ENCODE results near the gene RAB5IF. TPM values are rescaled to one million over a fixed set of nuclear protein-coding genes. Genes with fewer than 3 reads are reported as not detected.
"Not testable (repeated sequence)": the region's sequence is repeated elsewhere in the genome, so short reads cannot be mapped to it uniquely, and the experiment has no call there.

The RAB5IF gene
- total RNA-seq = 100 to 1,000 TPM; 108 to 109 TPM

- H3K9me3 Mint-ChIP-seq (ENCODE audit: insufficient read depth) = no peaks in the 10 kb centered on the region
- CTCF ChIA-PET = interaction anchor here (0.6 to 4.1 kb wide), 31 partner anchors 9 to 292 kb away, joined by 3 to 75 read pairs (median 6); partner anchors contain the start of genes DSN1, MYL9, SLA2 and TGIF2
- ATAC-seq = peak; percentile 95
- DNase-seq = peak; percentile 100
- POLR2A ChIA-PET = interaction anchor here (0.7 to 4.0 kb wide), 21 partner anchors 10 to 277 kb away, joined by 3 to 70 read pairs (median 4); partner anchors contain the start of genes DSN1, SLA2 and TGIF2
- H3K4me1 Mint-ChIP-seq (ENCODE audit: low read depth) = peaks cover 28% of the 10 kb centered on the region
- peaks cover 42% of the 10 kb centered on the region for H3K36me3 Mint-ChIP-seq (ENCODE audit: low read depth)
- H3K27ac Mint-ChIP-seq = peak within 1 kb of the TSS; percentile 98
- no peaks in the 10 kb centered on the region for H3K27me3 Mint-ChIP-seq (ENCODE audit: low read depth)
- H3K4me3 Mint-ChIP-seq = peak within 1 kb of the TSS; percentile 98
Observed at GRCh38 chr20:36605399-36606157, at the start of gene RAB5IF. Gene RAB5IF (plus strand): TSS chr20:36605779. CDS start chr20:36605952, 173 bp downstream.

GRCh38 chr20:36562724-36563123 is 42.9 kb upstream of the RAB5IF start:
- Mint-ChIP-seq H3K36me3 (ENCODE audit: low read depth) (peaks cover 14% of the 10 kb centered on the region), H3K27ac (no peak overlapping the region), H3K4me3 (no peak overlapping the region), H3K9me3 (ENCODE audit: insufficient read depth) (no peaks in the 10 kb centered on the region), H3K27me3 (ENCODE audit: low read depth) (no peaks in the 10 kb centered on the region), H3K4me1 (ENCODE audit: low read depth) (peaks cover 4% of the 10 kb centered on the region)
- no peak for DNase-seq
- POLR2A ChIA-PET = interaction anchor here (1.9 kb wide), 1 partner anchor 10 kb away, joined by 5 read pairs; the partner anchor contains the start of gene TGIF2
- ATAC-seq = no peak
- CTCF ChIA-PET = no interaction called here

- peaks cover 14% of the 10 kb centered on the region for H3K36me3 Mint-ChIP-seq (ENCODE audit: low read depth)
- no peak overlapping the region for H3K4me3 Mint-ChIP-seq
- no peaks in the 10 kb centered on the region for H3K27me3 Mint-ChIP-seq (ENCODE audit: low read depth)
- CTCF ChIA-PET = no interaction called here
- ATAC-seq = no peak
- no peak for DNase-seq
- H3K9me3 Mint-ChIP-seq (ENCODE audit: insufficient read depth) = no peaks in the 10 kb centered on the region
- peak overlapping the region; percentile 29 for H3K27ac Mint-ChIP-seq
- POLR2A ChIA-PET = no interaction called here
- H3K4me1 Mint-ChIP-seq (ENCODE audit: low read depth) = peaks cover 4% of the 10 kb centered on the region
Observed at GRCh38 chr20:36563374-36563773, 42.2 kb upstream of the RAB5IF start.

- peaks cover 14% of the 10 kb centered on the region for H3K36me3 Mint-ChIP-seq (ENCODE audit: low read depth)
- POLR2A ChIA-PET; H3K27me3 Mint-ChIP-seq (ENCODE audit: low read depth); H3K9me3 Mint-ChIP-seq (ENCODE audit: insufficient read depth); CTCF ChIA-PET; H3K4me1 Mint-ChIP-seq (ENCODE audit: low read depth); H3K4me3 Mint-ChIP-seq; DNase-seq; H3K27ac Mint-ChIP-seq; ATAC-seq: not testable (repeated sequence)
Observed at GRCh38 chr20:36564078-36564725, 41.4 kb upstream of the RAB5IF start.

- peaks cover 14% of the 10 kb centered on the region for H3K36me3 Mint-ChIP-seq (ENCODE audit: low read depth)
- H3K4me1 Mint-ChIP-seq (ENCODE audit: low read depth); POLR2A ChIA-PET; H3K4me3 Mint-ChIP-seq; CTCF ChIA-PET; DNase-seq; H3K9me3 Mint-ChIP-seq (ENCODE audit: insufficient read depth); ATAC-seq; H3K27me3 Mint-ChIP-seq (ENCODE audit: low read depth); H3K27ac Mint-ChIP-seq: not testable (repeated sequence)
Observed at GRCh38 chr20:36564726-36565121, 40.9 kb upstream of the RAB5IF start.

GRCh38 chr20:36565520-36565919 is 40.1 kb upstream of the RAB5IF start:
- peaks cover 14% of the 10 kb centered on the region for H3K36me3 Mint-ChIP-seq (ENCODE audit: low read depth)
- ATAC-seq (no peak), DNase-seq (no peak)
- H3K4me3 Mint-ChIP-seq = no peak overlapping the region
- ChIA-PET POLR2A (interaction anchor here (0.6 kb wide), 1 partner anchor 353 kb away, joined by 4 read pairs; no protein-coding TSS in a partner anchor), CTCF (no interaction called here)
- no peak overlapping the region for H3K27ac Mint-ChIP-seq
- H3K4me1 Mint-ChIP-seq (ENCODE audit: low read depth) = peaks cover 4% of the 10 kb centered on the region
- no peaks in the 10 kb centered on the region for H3K27me3 Mint-ChIP-seq (ENCODE audit: low read depth)
- H3K9me3 Mint-ChIP-seq (ENCODE audit: insufficient read depth) = no peaks in the 10 kb centered on the region

- H3K9me3 Mint-ChIP-seq (ENCODE audit: insufficient read depth) = no peaks in the 10 kb centered on the region
- DNase-seq = no peak
- peaks cover 8% of the 10 kb centered on the region for H3K36me3 Mint-ChIP-seq (ENCODE audit: low read depth)
- no peaks in the 10 kb centered on the region for H3K27me3 Mint-ChIP-seq (ENCODE audit: low read depth)
- no peak overlapping the region for H3K4me3 Mint-ChIP-seq
- ChIA-PET POLR2A (interaction anchor here (1.6 kb wide), 1 partner anchor 35 kb away, joined by 5 read pairs; the partner anchor contains the start of gene RAB5IF), CTCF (interaction anchor here (0.7 to 2.0 kb wide), 5 partner anchors 12 to 74 kb away, joined by 3 to 6 read pairs (median 4); partner anchors contain the start of gene RAB5IF)
- no peak overlapping the region for H3K27ac Mint-ChIP-seq
- no peak for ATAC-seq
- peaks cover 23% of the 10 kb centered on the region for H3K4me1 Mint-ChIP-seq (ENCODE audit: low read depth)
Observed at GRCh38 chr20:36569847-36570429, 35.6 kb upstream of the RAB5IF start.

- H3K36me3 Mint-ChIP-seq (ENCODE audit: low read depth) = peaks cover 21% of the 10 kb centered on the region
- peaks cover 40% of the 10 kb centered on the region for H3K4me1 Mint-ChIP-seq (ENCODE audit: low read depth)
- no peaks in the 10 kb centered on the region for H3K9me3 Mint-ChIP-seq (ENCODE audit: insufficient read depth)
- H3K27ac Mint-ChIP-seq = peak overlapping the region; percentile 98
- ATAC-seq (no peak), DNase-seq (no peak)
- H3K27me3 Mint-ChIP-seq (ENCODE audit: low read depth) = no peaks in the 10 kb centered on the region
- ChIA-PET POLR2A (interaction anchor here (0.5 to 6.6 kb wide), 9 partner anchors 14 to 618 kb away, joined by 3 to 70 read pairs (median 5); partner anchors contain the start of genes DSN1, RAB5IF, SCAND1 and SLA2), CTCF (interaction anchor here (0.5 to 3.0 kb wide), 10 partner anchors 15 to 335 kb away, joined by 3 to 17 read pairs (median 5); partner anchors contain the start of genes DSN1 and RAB5IF)
- peak overlapping the region; percentile 87 for H3K4me3 Mint-ChIP-seq
Observed at GRCh38 chr20:36571564-36572504, 33.7 kb upstream of the RAB5IF start.

- Mint-ChIP-seq H3K36me3 (ENCODE audit: low read depth) (peaks cover 21% of the 10 kb centered on the region), H3K4me1 (ENCODE audit: low read depth) (peaks cover 40% of the 10 kb centered on the region), H3K27me3 (ENCODE audit: low read depth) (no peaks in the 10 kb centered on the region), H3K27ac (peak overlapping the region; percentile 98), H3K9me3 (ENCODE audit: insufficient read depth) (no peaks in the 10 kb centered on the region), H3K4me3 (peak overlapping the region; percentile 87)
- POLR2A ChIA-PET = interaction anchor here (0.5 to 6.6 kb wide), 10 partner anchors 11 to 618 kb away, joined by 3 to 70 read pairs (median 4); partner anchors contain the start of genes DSN1, RAB5IF, SCAND1 and SLA2
- ATAC-seq (peak; percentile 58), DNase-seq (peak; percentile 77)
- CTCF ChIA-PET = interaction anchor here (0.8 to 6.2 kb wide), 7 partner anchors 15 to 236 kb away, joined by 3 to 44 read pairs (median 8); partner anchors contain the start of gene RAB5IF
Observed at GRCh38 chr20:36572701-36573102, 32.9 kb upstream of the RAB5IF start.

GRCh38 chr20:36573103-36573797 is 32.3 kb upstream of the RAB5IF start, which contains the start of gene TGIF2:
Gene TGIF2 (plus strand): TSS chr20:36573597. CDS start chr20:36578775, 5,178 bp downstream.
- Mint-ChIP-seq H3K36me3 (ENCODE audit: low read depth) (peaks cover 21% of the 10 kb centered on the region), H3K27me3 (ENCODE audit: low read depth) (no peaks in the 10 kb centered on the region), H3K4me3 (peak within 1 kb of the TSS; percentile 87), H3K9me3 (ENCODE audit: insufficient read depth) (no peaks in the 10 kb centered on the region), H3K4me1 (ENCODE audit: low read depth) (peaks cover 40% of the 10 kb centered on the region), H3K27ac (peak within 1 kb of the TSS; percentile 98)
- ChIA-PET POLR2A (interaction anchor here (0.6 to 6.6 kb wide), 14 partner anchors 10 to 334 kb away, joined by 3 to 70 read pairs (median 4); partner anchors contain the start of genes RAB5IF and SLA2), CTCF (interaction anchor here (0.7 to 6.2 kb wide), 9 partner anchors 10 to 236 kb away, joined by 3 to 44 read pairs (median 4); partner anchors contain the start of gene RAB5IF)
- ATAC-seq = peak; percentile 76
- DNase-seq = peak; percentile 93
